AG09309 (cell line): ENCODE results near the gene MEG3.
A peak's percentile ranks its signal among the peaks of the same experiment; 100 is the strongest.
"Not testable (repeated sequence)": the region's sequence is repeated elsewhere in the genome, so short reads cannot be mapped to it uniquely, and the experiment has no call there.

ENCODE experiments used
- DNase-seq: peaks from one replicate; pipeline ENCODE4 v3.0.0-alpha.2; 2010; ENCODE audit warnings: low read depth
- H3K4me3 ChIP-seq: 2 replicates; pipeline ENCODE4 v1.5.1; 2011; ENCODE audit warnings: mild to moderate bottlenecking, low read depth, low read length, moderate library complexity; ENCODE audit not compliant: control insufficient read depth
- CTCF ChIP-seq: IDR thresholded peaks from 2 replicates; pipeline ENCODE4 v1.5.1; 2011; ENCODE audit warnings: mild to moderate bottlenecking, low read depth, low read length, inconsistent platforms; ENCODE audit not compliant: insufficient read depth, control insufficient read depth; ENCODE audit errors: missing control alignments

MEG3 gene

GRCh38 chr14:100813291-100813690, 12.6 kb upstream of the MEG3 start:
- no peak for TF ChIP-seq CTCF
- no peak overlapping the region for H3K4me3 ChIP-seq
- DNase-seq, result no peak

- peak; percentile 33 for DNase-seq
- no peak overlapping the region for H3K4me3 ChIP-seq
- no peak for TF ChIP-seq CTCF
These were observed 10.2 kb upstream of the MEG3 start for GRCh38 chr14:100815478-100816285.

GRCh38 chr14:100816286-100816949, 9.5 kb upstream of the MEG3 start:
- no peak overlapping the region for H3K4me3 ChIP-seq
- no peak for DNase-seq

GRCh38 chr14:100816950-100817901, 8.7 kb upstream of the MEG3 start:
- no peak for TF ChIP-seq CTCF
- no peak overlapping the region for H3K4me3 ChIP-seq
- no peak for DNase-seq

More at GRCh38 chr14:100816286-100816949, 9.5 kb upstream of the MEG3 start:
- no peak for TF ChIP-seq CTCF

GRCh38 chr14:100818221-100818699, 7.7 kb upstream of the MEG3 start:
- no peak overlapping the region for H3K4me3 ChIP-seq
- DNase-seq, result no peak
- no peak for TF ChIP-seq CTCF

- DNase-seq, H3K4me3 ChIP-seq: not testable (repeated sequence)
These were observed 7.0 kb upstream of the MEG3 start for GRCh38 chr14:100818923-100819322.
